Activated gamma-delta T cell treated with Interleukin-2 at 50 U/mL for 16 hours (primary cell): ENCODE results near the gene ROBO2.

Source experiments
- DNase-seq: peaks from one replicate; pipeline ENCODE4 v3.0.0-alpha.2; 2020

ROBO2 gene

GRCh38 chr3:77122652-77123051 is 82.8 kb downstream of the ROBO2 start:
- DNase-seq = no peak

DNA sequence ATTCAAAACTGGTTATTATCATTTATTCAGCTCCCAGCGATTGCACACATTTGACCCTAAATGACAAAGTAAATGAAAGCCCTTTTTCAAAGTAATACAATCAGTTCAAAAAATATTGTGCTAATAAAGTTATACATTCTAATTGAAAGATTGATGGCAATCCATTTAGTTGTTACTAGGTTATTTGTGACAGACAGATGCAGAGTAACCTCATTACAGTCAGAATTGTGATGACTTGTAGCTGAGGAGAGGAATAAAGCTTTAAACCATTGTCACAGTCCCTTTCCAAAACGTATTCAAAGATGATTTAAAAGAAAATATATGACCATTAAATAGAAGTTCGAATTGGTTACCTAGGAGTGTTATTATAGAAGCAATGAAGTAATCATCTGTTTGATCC is 86.1 kb downstream of the ROBO2 start:
- DNase-seq = no peak

GRCh38 chr3:77134769-77135168 is 94.9 kb downstream of the ROBO2 start:
- no peak for DNase-seq

GRCh38 chr3:77137559-77137958 is 97.7 kb downstream of the ROBO2 start:
- no peak for DNase-seq

GRCh38 chr3:77139624-77140023 is 99.7 kb downstream of the ROBO2 start:
- DNase-seq = no peak

GRCh38 chr3:77141423-77141822 is 101.5 kb downstream of the ROBO2 start:
- DNase-seq = no peak

- DNase-seq = no peak
Measured at GRCh38 chr3:77142578-77142977, 102.7 kb downstream of the ROBO2 start.

- no peak for DNase-seq
Measured at GRCh38 chr3:77146004-77146403, 106.1 kb downstream of the ROBO2 start.

DNA sequence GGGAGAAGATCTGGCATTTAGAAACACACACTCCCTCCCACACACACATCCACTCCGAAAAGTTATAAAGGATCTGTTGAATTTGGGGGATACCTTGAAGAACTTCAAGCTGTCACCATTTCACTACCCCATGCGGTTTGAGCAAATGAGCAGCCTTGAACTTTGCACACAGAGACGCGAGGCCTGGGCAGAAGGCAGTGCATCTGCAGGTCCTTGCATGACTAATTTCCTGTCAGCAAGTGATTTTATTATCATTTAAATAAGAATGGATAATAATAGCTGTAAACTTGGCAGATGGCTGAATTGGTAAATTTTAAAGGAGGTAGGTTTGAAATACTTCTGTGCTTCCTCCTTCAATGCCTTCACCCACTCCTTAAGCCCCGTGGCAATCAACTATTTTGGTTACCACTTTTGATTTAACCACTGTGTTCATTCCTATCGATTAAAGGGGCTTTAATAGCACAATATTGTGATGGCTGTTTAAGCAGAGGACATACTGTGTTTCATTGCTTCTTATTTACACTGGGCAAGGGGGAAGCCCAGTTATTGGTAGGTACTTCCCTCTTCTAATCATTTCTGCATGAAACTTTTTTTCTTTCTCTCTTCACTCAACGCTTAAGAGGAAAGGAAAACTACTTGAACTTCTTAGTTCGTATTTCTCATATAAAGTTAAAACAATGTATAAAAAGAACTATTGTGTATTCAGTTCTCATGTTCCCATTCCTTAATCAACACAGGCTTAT is 108.1 kb downstream of the ROBO2 start:
- no peak for DNase-seq

DNA sequence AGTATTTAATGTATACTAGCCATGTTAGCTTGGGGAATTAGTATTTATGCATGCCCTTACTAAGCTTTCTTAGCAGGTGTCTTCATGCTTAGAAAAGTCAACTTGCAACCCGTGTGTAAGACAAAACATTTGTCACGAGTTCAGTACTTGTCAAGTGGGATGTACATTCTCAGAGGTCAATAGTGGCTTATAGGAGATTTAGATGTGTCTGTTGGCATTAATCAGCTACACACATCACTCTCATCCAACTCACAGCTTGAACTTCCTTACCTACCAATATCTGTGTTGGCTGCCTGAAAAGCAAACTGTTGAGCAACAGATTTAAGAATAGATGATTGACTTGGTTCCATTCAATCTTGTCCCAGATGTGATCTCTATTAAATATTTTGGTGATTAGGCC is 109.5 kb downstream of the ROBO2 start:
- DNase-seq = no peak

GRCh38 chr3:77150028-77150427 is 110.1 kb downstream of the ROBO2 start:
- DNase-seq = no peak

DNA sequence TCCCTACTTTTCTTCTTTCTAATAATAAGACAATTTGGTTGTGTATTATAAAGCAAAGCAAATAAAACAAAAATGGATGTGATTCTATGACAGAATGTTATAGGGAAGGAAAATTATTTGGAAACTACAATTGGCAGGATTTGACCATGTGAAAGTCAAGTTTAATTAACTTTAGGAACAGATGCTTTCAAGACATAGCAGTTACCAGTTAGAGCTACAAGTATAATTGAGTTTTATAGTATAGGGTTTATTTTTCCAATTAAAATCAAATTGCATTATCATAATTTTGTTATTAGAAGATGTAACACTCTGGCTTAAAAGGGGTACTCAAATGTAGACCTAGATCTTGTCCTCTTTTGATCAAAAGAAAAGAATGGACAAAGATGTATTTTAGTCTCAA is 110.9 kb downstream of the ROBO2 start:
- no peak for DNase-seq

DNA sequence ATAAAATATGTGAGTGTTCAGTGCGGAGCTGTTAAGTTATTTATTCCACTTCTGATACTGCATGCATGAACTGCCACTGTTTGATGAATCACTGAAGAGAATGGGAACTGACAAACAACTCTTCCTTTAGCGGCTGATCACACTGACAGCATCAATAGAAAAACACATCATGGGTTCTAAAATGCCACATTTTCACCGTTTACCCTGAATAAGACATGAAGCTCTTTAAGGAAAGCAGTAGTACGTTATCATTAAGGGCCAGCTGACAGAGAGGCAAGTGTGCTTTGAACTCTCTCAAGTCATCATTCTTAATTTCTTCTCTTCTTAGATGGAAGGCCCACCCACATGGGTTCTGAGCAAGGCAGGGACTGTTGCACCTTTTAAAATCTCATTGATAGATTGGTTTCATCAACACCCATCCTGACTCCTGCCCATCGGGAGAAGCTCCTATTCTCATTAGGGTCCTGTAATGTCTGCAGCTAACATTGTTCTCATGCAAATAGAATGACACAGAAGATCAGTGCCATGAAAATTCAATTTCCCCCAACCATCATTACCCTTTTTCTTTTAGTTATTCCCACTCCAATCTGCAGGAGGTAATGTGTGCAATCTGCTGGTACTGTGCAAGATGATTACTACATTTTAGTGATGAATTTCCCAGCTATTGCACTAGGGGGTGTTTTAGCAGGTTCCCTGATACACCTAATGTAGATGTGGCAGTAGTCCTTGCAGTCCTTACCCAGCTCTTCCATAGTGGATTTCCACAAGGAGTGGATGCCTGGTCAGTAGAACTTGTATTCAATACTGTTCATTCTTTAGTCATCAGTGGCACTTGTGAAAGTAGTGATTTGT is 119.1 kb downstream of the ROBO2 start:
- no peak for DNase-seq

DNA sequence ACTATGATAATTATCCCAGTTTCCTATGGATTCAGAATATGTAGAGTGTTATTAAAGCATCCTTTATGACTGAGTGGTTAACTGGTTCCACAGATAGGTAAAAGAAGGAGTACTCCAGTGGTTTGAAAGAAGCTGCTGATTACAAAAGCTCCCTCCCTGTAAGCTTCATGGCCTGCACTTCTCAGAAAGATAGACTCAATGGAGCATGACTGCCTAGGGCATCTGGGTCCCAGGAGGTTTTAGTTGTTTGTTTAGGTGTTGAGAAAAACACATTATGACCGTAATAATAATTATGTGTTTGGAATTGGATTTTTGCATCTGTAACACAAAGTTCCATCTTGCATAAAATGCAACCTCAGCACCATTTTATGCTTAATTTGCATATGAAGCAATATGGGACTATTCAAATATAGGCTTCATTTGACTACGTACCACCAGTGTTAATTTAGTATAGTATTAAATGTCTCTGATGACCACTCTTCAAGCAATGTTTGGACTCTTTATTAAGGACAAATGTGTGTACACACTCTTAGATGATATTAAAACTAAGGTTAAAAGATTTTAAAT is 121.1 kb downstream of the ROBO2 start:
- no peak for DNase-seq

DNA sequence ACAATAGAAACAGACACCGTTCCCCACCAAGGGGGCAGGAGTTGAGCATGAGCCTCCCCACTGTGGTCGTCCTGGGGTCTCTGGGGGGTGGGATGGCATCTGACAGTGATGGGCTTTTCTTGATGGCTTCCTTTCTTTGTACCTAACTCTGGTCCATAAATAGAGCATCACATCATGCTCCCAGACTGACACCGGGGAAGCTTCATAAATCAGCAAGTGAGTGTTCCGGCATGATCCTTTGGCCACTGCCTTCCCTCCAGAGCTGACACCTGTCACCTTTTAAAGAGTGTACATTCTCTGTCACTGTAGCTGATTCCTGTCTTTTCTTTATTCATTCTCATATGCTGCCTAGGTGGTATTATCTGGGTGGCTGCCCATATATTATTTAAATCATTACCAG is 129.9 kb downstream of the ROBO2 start:
- DNase-seq = no peak

- no peak for DNase-seq
Measured at GRCh38 chr3:77171026-77171425, 131.1 kb downstream of the ROBO2 start.

GRCh38 chr3:77179762-77180161 is 139.9 kb downstream of the ROBO2 start:
- DNase-seq = no peak

DNA sequence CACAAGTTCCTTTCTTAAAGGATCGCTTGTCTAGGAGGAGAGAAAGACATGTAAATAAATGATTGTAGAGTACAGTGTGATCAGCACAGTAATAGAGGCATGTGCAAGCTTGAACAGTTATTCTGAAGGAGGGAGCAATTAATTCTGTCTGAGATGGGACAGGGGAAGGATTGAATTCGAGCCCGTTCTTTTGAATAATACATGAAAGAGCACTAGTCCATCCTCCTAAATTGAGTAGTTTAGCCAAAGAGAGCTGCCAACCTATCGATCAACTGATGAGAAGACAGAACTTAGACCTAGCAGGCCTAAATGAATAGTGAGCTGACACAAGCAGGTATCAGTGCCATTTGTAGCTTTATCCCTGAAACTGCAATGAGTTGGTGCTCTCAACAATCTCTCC is 142.4 kb downstream of the ROBO2 start:
- DNase-seq = no peak

GRCh38 chr3:77186319-77186718 is 146.4 kb downstream of the ROBO2 start:
- DNase-seq = no peak

DNA sequence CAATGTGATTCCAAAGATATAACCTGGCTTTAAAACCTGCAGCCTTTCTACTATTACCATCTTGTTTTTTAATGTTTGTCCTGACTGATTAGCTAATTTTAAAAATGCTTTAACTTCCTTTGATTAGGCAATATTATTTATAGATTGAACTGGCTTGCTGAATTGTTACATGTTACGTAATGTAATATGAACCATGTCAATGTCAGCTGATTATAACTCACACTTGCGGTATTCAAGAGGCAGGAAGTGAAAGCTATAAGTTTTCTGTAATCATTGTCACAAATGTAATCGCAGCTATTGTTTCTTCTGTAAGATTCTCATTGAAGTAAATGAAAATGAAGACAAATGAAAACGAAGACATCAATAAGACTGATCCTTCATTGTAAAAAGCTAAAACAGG is 146.8 kb downstream of the ROBO2 start:
- DNase-seq = no peak

DNA sequence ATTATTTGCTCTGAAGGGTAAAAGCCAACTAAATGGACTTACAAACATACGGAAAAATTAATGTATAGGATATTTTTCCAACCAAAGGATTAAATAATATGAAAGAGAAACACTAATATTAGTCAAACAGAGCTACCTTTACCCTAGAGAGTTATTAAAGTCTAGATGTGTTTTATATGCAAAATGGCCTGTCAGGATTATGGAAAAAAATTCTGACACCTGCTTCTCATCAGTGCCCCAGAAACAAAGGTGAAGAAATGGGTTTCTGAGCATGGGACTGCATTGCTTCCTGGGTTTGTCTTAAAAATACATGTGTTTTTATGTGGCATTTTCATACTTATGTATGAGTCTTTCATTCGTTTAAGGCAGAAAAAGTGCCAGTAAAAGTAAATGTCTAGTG is 148.3 kb downstream of the ROBO2 start:
- no peak for DNase-seq

GRCh38 chr3:77189258-77189657 is 149.4 kb downstream of the ROBO2 start:
- no peak for DNase-seq

- DNase-seq = no peak
Measured at GRCh38 chr3:77189684-77190083, 149.8 kb downstream of the ROBO2 start.

DNA sequence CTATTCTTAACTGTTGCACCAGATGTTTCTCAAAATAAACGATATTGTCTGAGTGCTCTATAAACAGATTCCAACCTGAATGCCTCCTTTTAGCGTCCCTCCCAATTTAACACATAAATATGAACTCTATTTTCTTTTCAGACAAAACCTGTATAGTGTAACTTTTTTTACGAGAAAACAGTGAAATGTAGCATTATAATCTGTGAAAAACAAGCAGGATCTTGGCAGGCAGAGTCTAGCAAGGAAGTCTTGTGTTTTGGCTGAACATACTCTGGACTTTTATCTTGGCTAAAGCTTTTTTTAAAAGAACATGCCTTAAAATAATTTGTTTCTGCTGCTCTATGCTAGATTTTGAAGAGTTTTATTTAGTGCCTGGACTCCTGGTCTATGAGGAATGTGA is 150.5 kb downstream of the ROBO2 start:
- DNase-seq = no peak
